Activated naive CD4-positive, alpha-beta T cell treated with anti-CD3 and anti-CD28 coated beads, Interleukin-2, amount 10 ng/mL, durations not matched to agents 7 days and 5 days (primary cell): ENCODE results near the gene MUC12.

ENCODE experiments used
- CTCF ChIA-PET: fragments of 350-600 bp; sonication (Branson Sonifier 250); formaldehyde crosslinking; loops from one replicate; lab custom pipeline; 2021; ENCODE audit warnings: antibody characterized with exemption; lab: Charles Lee
- DNase-seq: peaks from one replicate; pipeline ENCODE4 v3.0.0-alpha.2; 2020
- H3K27ac Mint-ChIP-seq: one replicate; pipeline ENCODE4 v1.8.0; 2021; ENCODE audit warnings: mild to moderate bottlenecking, moderate library complexity, mixed read lengths
- H3K27me3 Mint-ChIP-seq: one replicate; pipeline ENCODE4 v1.8.0; 2021; ENCODE audit warnings: mild to moderate bottlenecking, mixed read lengths
- H3K36me3 Mint-ChIP-seq: one replicate; pipeline ENCODE4 v1.8.0; 2021; ENCODE audit warnings: mixed read lengths
- H3K4me1 Mint-ChIP-seq: one replicate; pipeline ENCODE4 v1.8.0; 2021; ENCODE audit warnings: mixed read lengths
- H3K4me3 Mint-ChIP-seq: one replicate; pipeline ENCODE4 v1.8.0; 2021; ENCODE audit warnings: mild to moderate bottlenecking, moderate library complexity, mixed read lengths
- H3K9me3 Mint-ChIP-seq: one replicate; pipeline ENCODE4 v1.8.0; 2021; ENCODE audit warnings: mixed read lengths

The MUC12 gene

DNA sequence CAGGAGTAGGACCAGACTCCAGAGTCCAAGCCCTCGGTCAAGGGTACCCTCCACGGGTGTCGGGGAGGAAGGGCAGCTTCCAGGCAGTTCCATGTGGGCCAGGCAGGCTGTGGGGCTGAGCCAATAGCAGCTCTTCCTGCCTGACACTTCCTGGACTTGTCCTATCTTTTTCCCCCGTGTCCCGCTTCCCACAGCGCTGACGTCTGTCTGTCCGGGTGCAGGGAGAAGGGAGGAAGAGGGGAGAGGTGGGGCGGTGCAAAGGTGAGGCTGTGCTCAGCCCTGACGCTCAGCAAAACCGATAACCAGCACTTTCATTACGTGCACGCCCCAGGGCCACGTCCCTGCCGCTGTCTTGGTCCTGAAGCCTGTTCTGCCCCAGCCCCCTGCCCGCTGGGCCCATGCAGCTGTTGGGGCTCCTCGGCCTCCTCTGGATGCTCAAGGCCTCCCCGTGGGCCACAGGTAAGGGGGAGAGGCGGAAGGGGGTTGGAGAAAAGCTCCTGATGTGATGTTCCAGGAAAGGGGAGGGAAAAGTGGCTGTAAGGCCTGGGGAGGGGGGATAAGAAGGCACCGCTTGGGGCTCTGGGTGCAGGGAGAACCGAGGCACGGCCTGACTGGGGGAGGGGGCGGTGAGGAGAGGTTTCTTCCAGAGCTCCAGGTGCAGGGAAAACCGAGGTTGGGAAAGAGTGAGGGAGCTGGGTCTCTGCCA is 20.0 kb upstream of the MUC12 start, which contains the start of gene MUC3A:
MUC3A (plus strand) TSS at position 308 of the 706 bp plus-strand sequence; CDS start at position 399, 91 bp downstream.
- Mint-ChIP-seq H3K9me3 (no peaks in the 10 kb centered on the region), H3K36me3 (no peaks in the 10 kb centered on the region), H3K4me3 (no peak within 1 kb of the TSS), H3K4me1 (no peaks in the 10 kb centered on the region), H3K27me3 (peaks cover 34% of the 10 kb centered on the region), H3K27ac (no peak within 1 kb of the TSS)
- no peak for DNase-seq
- CTCF ChIA-PET, result no interaction called here

DNA sequence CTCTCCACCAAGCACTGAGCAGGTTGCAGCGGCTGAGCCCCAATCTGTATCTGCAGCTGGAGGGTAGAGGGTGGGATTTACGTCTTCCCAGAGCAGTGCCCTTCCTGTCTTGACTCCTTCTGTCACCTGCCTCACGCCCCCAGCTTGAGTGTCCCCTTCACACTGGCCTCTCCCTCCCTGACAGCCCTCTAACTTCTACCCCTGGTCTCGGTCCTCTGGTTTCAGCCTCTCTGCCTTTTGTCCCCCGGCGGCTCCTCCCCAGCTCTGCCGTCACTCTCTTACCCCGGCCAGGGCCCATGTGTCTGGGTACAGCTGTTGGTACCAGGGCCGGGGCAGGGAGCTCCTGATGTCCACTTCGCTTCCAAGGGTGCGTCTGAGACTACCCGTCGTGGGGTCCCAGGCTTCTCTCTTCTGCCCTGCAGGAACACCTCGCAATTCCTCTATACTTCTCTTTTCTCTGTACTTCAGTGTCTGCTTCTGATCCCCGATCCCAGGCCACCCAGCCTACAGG is 19.4 kb upstream of the MUC12 start:
- Mint-ChIP-seq H3K27me3 (peaks cover 29% of the 10 kb centered on the region), H3K27ac (no peak overlapping the region), H3K36me3 (no peaks in the 10 kb centered on the region), H3K4me3 (no peak overlapping the region), H3K9me3 (no peaks in the 10 kb centered on the region), H3K4me1 (no peaks in the 10 kb centered on the region)
- CTCF ChIA-PET, result no interaction called here
- no peak for DNase-seq

- peaks cover 22% of the 10 kb centered on the region for H3K27me3 Mint-ChIP-seq
- H3K4me3 Mint-ChIP-seq, result no peak overlapping the region
- H3K4me1 Mint-ChIP-seq, result no peaks in the 10 kb centered on the region
- H3K36me3 Mint-ChIP-seq, result no peaks in the 10 kb centered on the region
- DNase-seq, result no peak
- CTCF ChIA-PET, result interaction anchor here (0.7 kb wide), 1 partner anchor 108 kb away, joined by 3 read pairs; no protein-coding TSS in a partner anchor
- H3K27ac Mint-ChIP-seq, result no peak overlapping the region
- no peaks in the 10 kb centered on the region for H3K9me3 Mint-ChIP-seq
These were observed 18.2 kb upstream of the MUC12 start for GRCh38 chr7:100951172-100951571.

DNA sequence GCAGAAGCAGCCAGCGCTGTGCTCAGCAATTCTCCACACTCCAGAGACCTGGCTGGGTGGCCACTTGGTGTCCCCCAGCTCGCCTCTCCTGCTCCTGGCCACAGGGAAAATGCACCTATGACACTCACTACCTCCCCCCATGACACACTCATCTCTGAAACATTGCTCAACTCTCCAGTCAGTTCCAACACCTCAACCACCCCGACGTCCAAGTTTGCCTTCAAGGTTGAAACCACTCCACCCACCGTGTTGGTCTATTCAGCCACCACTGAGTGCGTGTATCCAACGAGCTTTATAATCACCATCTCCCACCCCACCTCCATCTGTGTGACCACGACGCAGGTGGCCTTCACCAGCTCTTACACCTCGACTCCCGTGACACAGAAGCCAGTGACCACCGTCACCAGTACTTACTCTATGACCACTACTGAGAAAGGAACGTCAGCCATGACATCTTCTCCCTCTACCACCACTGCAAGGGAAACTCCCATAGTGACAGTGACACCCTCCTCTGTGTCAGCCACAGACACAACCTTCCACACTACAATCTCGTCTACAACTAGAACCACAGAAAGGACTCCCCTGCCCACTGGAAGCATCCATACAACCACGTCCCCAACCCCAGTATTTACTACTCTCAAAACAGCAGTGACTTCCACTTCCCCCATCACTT is 17.3 kb upstream of the MUC12 start:
- no peak overlapping the region for H3K4me3 Mint-ChIP-seq
- H3K9me3 Mint-ChIP-seq, result no peaks in the 10 kb centered on the region
- CTCF ChIA-PET, result no interaction called here
- H3K27ac Mint-ChIP-seq, result no peak overlapping the region
- H3K4me1 Mint-ChIP-seq, result no peaks in the 10 kb centered on the region
- H3K27me3 Mint-ChIP-seq, result peaks cover 22% of the 10 kb centered on the region
- H3K36me3 Mint-ChIP-seq, result no peaks in the 10 kb centered on the region
- no peak for DNase-seq

GRCh38 chr7:100952641-100953040 is 16.7 kb upstream of the MUC12 start:
- no peaks in the 10 kb centered on the region for H3K36me3 Mint-ChIP-seq
- no peak overlapping the region for H3K4me3 Mint-ChIP-seq
- no peaks in the 10 kb centered on the region for H3K9me3 Mint-ChIP-seq
- no peaks in the 10 kb centered on the region for H3K4me1 Mint-ChIP-seq
- CTCF ChIA-PET, result no interaction called here
- no peak for DNase-seq
- peaks cover 22% of the 10 kb centered on the region for H3K27me3 Mint-ChIP-seq
- H3K27ac Mint-ChIP-seq, result no peak overlapping the region

DNA sequence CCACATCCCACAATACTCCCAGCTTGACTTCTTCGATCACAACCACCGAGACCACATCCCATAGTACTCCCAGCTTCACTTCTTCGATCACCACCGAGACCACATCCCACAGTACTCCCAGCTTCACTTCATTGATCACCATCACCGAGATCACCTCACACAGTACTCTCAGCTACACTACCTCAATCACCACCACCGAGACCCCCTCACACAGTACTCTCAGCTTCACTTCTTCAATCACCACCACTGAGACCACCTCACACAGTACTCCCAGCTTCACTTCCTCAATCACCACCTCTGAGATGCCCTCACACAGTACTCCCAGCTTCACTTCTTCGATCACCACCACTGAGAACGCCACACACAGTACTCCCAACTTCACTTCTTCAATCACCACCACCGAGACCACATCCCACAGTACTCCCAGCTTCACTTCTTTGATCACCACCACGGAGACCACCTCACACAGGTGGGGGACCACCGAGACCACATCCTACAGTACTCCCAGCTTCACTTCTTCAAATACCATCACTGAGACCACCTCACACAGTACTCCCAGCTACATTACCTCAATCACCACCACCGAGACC is 11.4 kb upstream of the MUC12 start:
- Mint-ChIP-seq H3K27me3 (peaks cover 5% of the 10 kb centered on the region), H3K36me3 (no peaks in the 10 kb centered on the region), H3K27ac (no peak overlapping the region), H3K9me3 (no peaks in the 10 kb centered on the region), H3K4me3 (no peak overlapping the region), H3K4me1 (no peaks in the 10 kb centered on the region)
- DNase-seq, result no peak
- CTCF ChIA-PET, result interaction anchor here (0.6 kb wide), 1 partner anchor 186 kb away, joined by 3 read pairs; no protein-coding TSS in a partner anchor

- Mint-ChIP-seq H3K9me3 (no peaks in the 10 kb centered on the region), H3K4me3 (no peak overlapping the region), H3K27ac (no peak overlapping the region), H3K4me1 (no peaks in the 10 kb centered on the region), H3K27me3 (peaks cover 24% of the 10 kb centered on the region), H3K36me3 (no peaks in the 10 kb centered on the region)
- DNase-seq, result no peak
- CTCF ChIA-PET, result no interaction called here
These were observed 9.5 kb upstream of the MUC12 start for GRCh38 chr7:100959894-100960293.

GRCh38 chr7:100962537-100962936 is 6.8 kb upstream of the MUC12 start:
- CTCF ChIA-PET, result no interaction called here
- Mint-ChIP-seq H3K4me1 (peaks cover 16% of the 10 kb centered on the region), H3K36me3 (no peaks in the 10 kb centered on the region), H3K27ac (no peak overlapping the region), H3K27me3 (peaks cover 51% of the 10 kb centered on the region), H3K9me3 (no peaks in the 10 kb centered on the region), H3K4me3 (no peak overlapping the region)
- no peak for DNase-seq

- H3K4me1 Mint-ChIP-seq, result peaks cover 16% of the 10 kb centered on the region
These were observed 6.0 kb upstream of the MUC12 start for GRCh38 chr7:100963386-100963785.

GRCh38 chr7:100963874-100964273 is 5.5 kb upstream of the MUC12 start:
- H3K27ac Mint-ChIP-seq, result no peak overlapping the region
- peaks cover 64% of the 10 kb centered on the region for H3K27me3 Mint-ChIP-seq
- H3K4me3 Mint-ChIP-seq, result no peak overlapping the region
- CTCF ChIA-PET, result no interaction called here
- no peaks in the 10 kb centered on the region for H3K9me3 Mint-ChIP-seq
- H3K36me3 Mint-ChIP-seq, result no peaks in the 10 kb centered on the region
- no peak for DNase-seq
- H3K4me1 Mint-ChIP-seq, result peaks cover 16% of the 10 kb centered on the region

More at GRCh38 chr7:100963386-100963785, 6.0 kb upstream of the MUC12 start:
- Mint-ChIP-seq H3K9me3 (no peaks in the 10 kb centered on the region), H3K27ac (no peak overlapping the region), H3K27me3 (peaks cover 59% of the 10 kb centered on the region), H3K4me3 (no peak overlapping the region), H3K36me3 (no peaks in the 10 kb centered on the region)
- CTCF ChIA-PET, result no interaction called here
- no peak for DNase-seq

DNA sequence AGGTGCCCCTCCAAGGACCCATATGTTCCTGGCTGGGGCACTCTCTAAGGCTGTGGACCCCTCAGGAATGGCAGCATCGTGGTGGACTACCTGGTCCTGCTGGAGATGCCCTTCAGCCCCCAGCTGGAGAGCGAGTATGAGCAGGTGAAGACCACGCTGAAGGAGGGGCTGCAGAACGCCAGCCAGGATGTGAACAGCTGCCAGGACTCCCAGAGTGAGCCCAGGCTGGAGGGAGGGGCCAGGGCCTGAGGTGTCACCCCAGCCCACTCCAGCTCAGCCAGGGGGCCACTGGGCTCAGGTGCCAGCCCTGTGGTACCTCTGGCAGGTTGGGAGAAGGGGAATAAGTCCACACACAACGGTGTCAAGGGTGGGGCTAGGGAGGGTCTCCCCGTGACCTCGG is 4.7 kb upstream of the MUC12 start:
- Mint-ChIP-seq H3K27me3 (peaks cover 72% of the 10 kb centered on the region), H3K4me3 (no peak overlapping the region), H3K9me3 (no peaks in the 10 kb centered on the region), H3K4me1 (peaks cover 16% of the 10 kb centered on the region), H3K36me3 (no peaks in the 10 kb centered on the region), H3K27ac (no peak overlapping the region)
- CTCF ChIA-PET, result no interaction called here
- DNase-seq, result no peak

GRCh38 chr7:100965045-100965722 is 4.2 kb upstream of the MUC12 start:
- Mint-ChIP-seq H3K27ac (no peak overlapping the region), H3K4me3 (no peak overlapping the region), H3K36me3 (no peaks in the 10 kb centered on the region), H3K27me3 (peaks cover 77% of the 10 kb centered on the region), H3K9me3 (no peaks in the 10 kb centered on the region), H3K4me1 (peaks cover 16% of the 10 kb centered on the region)
- no peak for DNase-seq
- CTCF ChIA-PET, result no interaction called here

DNA sequence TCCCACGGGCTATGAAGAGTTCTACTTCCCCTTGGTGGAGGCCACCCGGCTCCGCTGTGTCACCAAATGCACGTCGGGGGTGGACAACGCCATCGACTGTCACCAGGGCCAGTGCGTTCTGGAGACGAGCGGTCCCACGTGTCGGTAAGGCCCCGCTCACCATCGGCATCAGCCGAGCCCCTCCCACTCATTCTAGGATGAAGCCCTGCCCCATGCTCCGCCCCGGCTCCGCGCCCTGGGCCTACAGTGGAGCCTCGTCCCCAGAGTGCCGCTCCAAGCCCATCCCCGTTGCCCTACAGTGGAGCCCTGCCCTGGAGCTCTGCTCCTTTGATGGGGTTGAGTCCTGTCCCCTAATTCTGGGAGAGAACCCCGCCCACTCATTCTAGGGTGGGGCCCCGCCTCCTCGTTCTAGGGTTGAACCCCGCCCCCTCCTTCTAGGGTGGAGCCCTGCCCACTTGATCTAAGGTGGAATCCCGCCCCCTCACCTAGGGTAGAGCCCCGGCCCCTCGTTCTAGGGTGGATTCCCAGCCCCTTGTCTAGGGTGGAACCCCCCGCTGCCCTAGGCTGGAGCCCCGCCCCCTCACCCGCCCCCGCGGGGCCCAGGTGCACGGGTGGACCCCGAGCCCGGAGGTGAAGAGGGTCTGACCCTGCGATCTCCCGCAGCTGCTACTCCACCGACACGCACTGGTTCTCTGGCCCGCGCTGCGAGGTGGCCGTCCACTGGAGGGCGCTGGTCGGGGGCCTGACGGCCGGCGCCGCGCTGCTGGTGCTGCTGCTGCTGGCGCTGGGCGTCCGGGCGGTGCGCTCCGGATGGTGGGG is 3.4 kb upstream of the MUC12 start:
- Mint-ChIP-seq H3K4me1 (peaks cover 16% of the 10 kb centered on the region), H3K27me3 (peaks cover 81% of the 10 kb centered on the region), H3K27ac (no peak overlapping the region), H3K9me3 (no peaks in the 10 kb centered on the region), H3K4me3 (peak overlapping the region; percentile 51), H3K36me3 (no peaks in the 10 kb centered on the region)
- peak; percentile 80 for DNase-seq
- CTCF ChIA-PET, result interaction anchor here (0.7 to 1.1 kb wide), 2 partner anchors 65 to 93 kb away, joined by 3 to 4 read pairs; no protein-coding TSS in a partner anchor
